Measurements from ENCODE around the gene SPTBN4. TPM values are rescaled to one million over a fixed set of nuclear protein-coding genes. Genes with fewer than 3 reads are reported as not detected.

SPTBN4 gene
- total RNA-seq, 4 donors from 2014 or later: 4.7 to 9.4 (median 5.9) TPM

DNA sequence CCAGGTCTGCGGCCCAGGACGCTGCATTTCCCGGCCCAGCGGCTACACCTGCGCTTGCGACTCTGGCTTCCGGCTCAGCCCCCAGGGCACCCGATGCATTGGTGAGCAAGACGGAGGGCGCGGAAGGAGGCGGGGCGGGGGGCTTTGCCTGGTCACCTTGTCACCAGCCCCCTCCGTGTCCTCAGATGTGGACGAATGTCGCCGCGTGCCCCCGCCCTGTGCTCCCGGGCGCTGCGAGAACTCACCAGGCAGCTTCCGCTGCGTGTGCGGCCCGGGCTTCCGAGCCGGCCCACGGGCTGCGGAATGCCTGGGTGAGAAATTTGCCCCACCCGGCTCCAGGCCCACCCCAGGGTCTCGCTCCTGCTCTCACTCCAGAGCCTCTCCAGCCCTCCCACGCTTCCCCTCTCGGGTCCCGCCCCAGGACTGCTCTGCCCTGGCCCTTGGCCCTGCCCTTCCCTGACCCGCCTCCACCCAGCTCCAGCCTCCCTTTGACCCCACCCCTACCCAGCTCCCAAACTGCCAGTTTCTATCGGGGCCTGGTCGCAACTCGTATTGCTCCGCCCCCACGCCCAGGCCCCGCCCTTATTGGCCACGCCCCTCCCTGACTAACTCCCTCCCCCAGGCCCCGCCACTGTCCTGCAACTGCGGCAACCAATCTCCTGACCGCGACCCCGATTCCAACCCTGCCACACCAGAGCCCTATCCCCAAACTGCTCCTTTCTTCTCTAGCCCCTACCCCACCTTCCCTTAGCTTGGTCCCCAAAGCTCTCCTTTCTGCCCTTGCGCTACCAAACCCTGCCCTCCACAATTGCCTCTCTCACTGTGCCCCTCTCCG is 143.0 kb downstream of the SPTBN4 start:
- Histone ChIP-seq H3K9me3 (no peaks in the 10 kb centered on the region), H3K27ac (peak overlapping the region in 3 of 4 donors; percentile 78 to 89 (median 86)), H3K4me1 (peaks cover 0 to 83% (median 38%) of the 10 kb centered on the region in 3 donors), H3K4me3 (peak overlapping the region in 1 of 2 donors; percentile 50), H3K27me3 (peaks cover 10% of the 10 kb centered on the region), H3K36me3 (peaks cover 0 to 10% of the 10 kb centered on the region in 2 donors)
- ATAC-seq: peak; percentile 76
- 11 to 27% methylated on average over 6 to 12 of the region's 50 CpGs for WGBS, 2 donors (ENCODE audit: low coverage in 1 of 2)
- TF ChIP-seq POLR2AphosphoS5 (IDR thresholded peaks at IDR 0.05) (no peak), EP300 (IDR thresholded peaks at IDR 0.05) (no peak), POLR2A (IDR thresholded peaks at IDR 0.05) (no peak)
- TF ChIP-seq, protein P1, sequence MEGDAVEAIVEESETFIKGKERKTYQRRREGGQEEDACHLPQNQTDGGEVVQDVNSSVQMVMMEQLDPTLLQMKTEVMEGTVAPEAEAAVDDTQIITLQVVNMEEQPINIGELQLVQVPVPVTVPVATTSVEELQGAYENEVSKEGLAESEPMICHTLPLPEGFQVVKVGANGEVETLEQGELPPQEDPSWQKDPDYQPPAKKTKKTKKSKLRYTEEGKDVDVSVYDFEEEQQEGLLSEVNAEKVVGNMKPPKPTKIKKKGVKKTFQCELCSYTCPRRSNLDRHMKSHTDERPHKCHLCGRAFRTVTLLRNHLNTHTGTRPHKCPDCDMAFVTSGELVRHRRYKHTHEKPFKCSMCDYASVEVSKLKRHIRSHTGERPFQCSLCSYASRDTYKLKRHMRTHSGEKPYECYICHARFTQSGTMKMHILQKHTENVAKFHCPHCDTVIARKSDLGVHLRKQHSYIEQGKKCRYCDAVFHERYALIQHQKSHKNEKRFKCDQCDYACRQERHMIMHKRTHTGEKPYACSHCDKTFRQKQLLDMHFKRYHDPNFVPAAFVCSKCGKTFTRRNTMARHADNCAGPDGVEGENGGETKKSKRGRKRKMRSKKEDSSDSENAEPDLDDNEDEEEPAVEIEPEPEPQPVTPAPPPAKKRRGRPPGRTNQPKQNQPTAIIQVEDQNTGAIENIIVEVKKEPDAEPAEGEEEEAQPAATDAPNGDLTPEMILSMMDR (IDR thresholded peaks at IDR 0.05): no peak

DNA sequence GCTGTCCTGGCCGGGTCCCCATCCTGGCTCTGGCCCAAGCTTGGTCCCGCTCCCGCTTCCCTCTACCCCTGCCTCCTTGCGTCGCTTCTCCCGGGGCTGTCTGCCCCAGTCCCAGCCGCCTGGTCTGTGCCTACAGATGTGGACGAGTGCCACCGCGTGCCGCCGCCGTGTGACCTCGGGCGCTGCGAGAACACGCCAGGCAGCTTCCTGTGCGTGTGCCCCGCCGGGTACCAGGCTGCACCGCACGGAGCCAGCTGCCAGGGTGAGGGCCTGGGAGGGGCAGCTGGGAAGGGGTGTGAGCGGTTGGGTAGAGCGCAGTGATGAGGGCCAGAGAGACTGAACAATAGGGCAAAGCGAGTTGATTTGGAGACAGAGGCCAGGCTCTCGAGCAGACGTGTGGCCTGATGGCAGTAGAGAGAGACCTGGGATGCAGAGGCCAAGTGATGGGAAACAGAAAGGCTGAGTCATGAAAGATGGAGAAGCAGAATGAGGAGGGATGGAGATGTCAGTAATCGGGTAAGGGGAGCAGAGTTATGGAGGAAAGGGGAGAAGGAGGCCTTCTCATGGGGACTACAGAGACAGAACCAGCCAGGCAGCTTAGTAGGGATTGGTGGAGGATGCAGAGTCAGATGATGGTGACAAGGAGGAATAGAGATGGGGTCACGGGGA is 143.7 kb downstream of the SPTBN4 start:
- Histone ChIP-seq H3K36me3 (peaks cover 0 to 10% of the 10 kb centered on the region in 2 donors), H3K4me3 (peak overlapping the region in 1 of 2 donors; percentile 50), H3K27me3 (peaks cover 10% of the 10 kb centered on the region), H3K9me3 (no peaks in the 10 kb centered on the region), H3K4me1 (peaks cover 0 to 83% (median 35%) of the 10 kb centered on the region in 3 donors), H3K27ac (peak overlapping the region in 3 of 4 donors; percentile 78 to 89 (median 86))
- ATAC-seq: peak; percentile 5
- 47 to 50% methylated on average over 2 to 16 of the region's 29 CpGs for WGBS, 2 donors (ENCODE audit: low coverage in 1 of 2)
- TF ChIP-seq POLR2A (IDR thresholded peaks at IDR 0.05): no peak
- TF ChIP-seq, protein P1 (IDR thresholded peaks at IDR 0.05): no peak
- no peak for TF ChIP-seq EP300 (IDR thresholded peaks at IDR 0.05)
- TF ChIP-seq POLR2AphosphoS5 (IDR thresholded peaks at IDR 0.05): no peak

DNA sequence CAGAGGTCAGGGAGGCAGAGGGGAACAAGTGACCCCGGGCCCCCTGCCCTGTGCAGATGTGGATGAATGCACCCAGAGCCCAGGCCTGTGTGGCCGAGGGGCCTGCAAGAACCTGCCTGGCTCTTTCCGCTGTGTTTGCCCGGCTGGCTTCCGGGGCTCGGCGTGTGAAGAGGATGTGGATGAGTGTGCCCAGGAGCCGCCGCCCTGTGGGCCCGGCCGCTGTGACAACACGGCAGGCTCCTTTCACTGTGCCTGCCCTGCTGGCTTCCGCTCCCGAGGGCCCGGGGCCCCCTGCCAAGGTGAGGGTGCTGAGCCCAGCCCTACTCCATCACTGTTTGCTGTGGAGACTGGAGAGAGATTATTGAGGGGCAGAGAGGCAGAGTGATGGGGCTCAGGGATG is 144.3 kb downstream of the SPTBN4 start:
- Histone ChIP-seq H3K4me1 (peaks cover 0 to 83% (median 29%) of the 10 kb centered on the region in 3 donors), H3K9me3 (no peaks in the 10 kb centered on the region), H3K36me3 (peaks cover 0 to 10% of the 10 kb centered on the region in 2 donors), H3K27me3 (peaks cover 10% of the 10 kb centered on the region), H3K4me3 (no peak overlapping the region), H3K27ac (peak overlapping the region in 3 of 4 donors; percentile 78 to 89 (median 86))
- 71 to 95% methylated on average over 1 to 4 of the region's 15 CpGs for WGBS, 2 donors (ENCODE audit: low coverage in 1 of 2)
- ATAC-seq: no peak
- TF ChIP-seq, protein P1 (IDR thresholded peaks at IDR 0.05): no peak
- no peak for TF ChIP-seq POLR2A (IDR thresholded peaks at IDR 0.05)
- no peak for TF ChIP-seq POLR2AphosphoS5 (IDR thresholded peaks at IDR 0.05)
- TF ChIP-seq EP300 (IDR thresholded peaks at IDR 0.05): no peak

DNA sequence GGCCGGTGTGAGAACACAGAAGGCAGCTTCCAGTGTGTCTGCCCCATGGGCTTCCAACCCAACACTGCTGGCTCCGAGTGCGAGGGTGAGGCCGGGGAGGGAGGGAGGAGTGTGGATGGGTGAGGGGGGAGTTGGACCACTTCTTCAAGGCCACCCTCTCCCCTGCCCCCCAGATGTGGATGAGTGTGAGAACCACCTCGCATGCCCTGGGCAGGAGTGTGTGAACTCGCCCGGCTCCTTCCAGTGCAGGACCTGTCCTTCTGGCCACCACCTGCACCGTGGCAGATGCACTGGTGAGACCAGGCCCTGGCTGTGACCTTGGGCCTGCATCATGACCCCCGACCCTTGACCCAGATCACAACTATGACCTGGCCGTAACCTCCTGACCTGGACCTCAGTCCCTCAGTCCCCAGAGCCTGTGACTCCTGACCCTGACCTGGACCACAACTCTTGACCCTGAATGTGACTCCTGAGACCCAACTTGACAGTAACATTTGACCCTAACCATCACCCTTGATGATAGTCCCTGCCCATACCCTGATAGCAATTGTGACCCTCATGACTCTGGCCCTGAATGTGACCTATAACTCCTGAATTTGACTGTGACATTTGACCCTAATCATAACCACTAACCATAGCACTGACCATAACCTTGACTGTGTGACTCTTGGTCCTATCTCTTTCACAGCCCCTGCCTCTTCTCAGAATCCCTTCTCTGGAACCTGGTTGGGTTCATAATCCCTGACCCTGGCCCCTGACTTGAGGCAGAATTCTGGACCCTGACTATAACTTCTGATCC is 145.3 kb downstream of the SPTBN4 start:
- H3K27me3 ChIP-seq: peaks cover 10% of the 10 kb centered on the region
- peaks cover 0 to 16% of the 10 kb centered on the region in 2 donors for H3K36me3 ChIP-seq
- TF ChIP-seq POLR2A (IDR thresholded peaks at IDR 0.05) (no peak), POLR2AphosphoS5 (IDR thresholded peaks at IDR 0.05) (no peak), EP300 (IDR thresholded peaks at IDR 0.05) (no peak)
- TF ChIP-seq, protein P1 (IDR thresholded peaks at IDR 0.05): no peak
- H3K4me3 ChIP-seq: no peak overlapping the region
- no peaks in the 10 kb centered on the region for H3K9me3 ChIP-seq
- H3K4me1 ChIP-seq: peaks cover 0 to 86% (median 26%) of the 10 kb centered on the region in 3 donors
- no peak for ATAC-seq
- peak overlapping the region in 2 of 4 donors; percentile 89 to 96 for H3K27ac ChIP-seq
- 90% methylated on average over 2 of the region's 10 CpGs; no CpG with 5 or more reads in 1 of the 2 donors for WGBS, 2 donors (ENCODE audit: low coverage in 1 of 2)

All from gastroesophageal sphincter (tissue), 4 donors.